Mucosa of gallbladder (tissue), 1 donor: ENCODE results near the gene ZSCAN2. TPM values are rescaled to one million over a fixed set of nuclear protein-coding genes. Genes with fewer than 3 reads are reported as not detected.
"Not testable (repeated sequence)": the region's sequence is repeated elsewhere in the genome, so short reads cannot be mapped to it uniquely, and the experiment has no call there.

Source experiments
- DNase-seq: peaks from one replicate; pipeline ENCODE4 v3.0.0-alpha.2; 2020; ENCODE audit warnings: low spot score
- total RNA-seq: library from RNA; stranded (reverse); gene quantifications from one replicate; pipeline ENCODE4 v1.2.1, GENCODE V29; 2021
- donor health status: DM: no; HTN: no; CAD: no.

ZSCAN2 gene
- 15.3 TPM for total RNA-seq

- peak; percentile 96 for DNase-seq
These were observed at the start of gene ZSCAN2 for GRCh38 chr15:84600687-84601554. ZSCAN2 (plus strand) TSS chr15:84601009; CDS start chr15:84603928, 2,919 bp downstream.

GRCh38 chr15:84551624-84552023 lies 49.2 kb upstream of the ZSCAN2 start:
- not testable (repeated sequence) for DNase-seq

- DNase-seq, result no peak
These were observed 47.9 kb upstream of the ZSCAN2 start for GRCh38 chr15:84552896-84553295.

GRCh38 chr15:84556690-84557089 lies 44.1 kb upstream of the ZSCAN2 start:
- DNase-seq, result not testable (repeated sequence)

GRCh38 chr15:84568021-84568420 lies 32.8 kb upstream of the ZSCAN2 start:
- not testable (repeated sequence) for DNase-seq

- peak; percentile 36 for DNase-seq
These were observed 30.6 kb upstream of the ZSCAN2 start for GRCh38 chr15:84570164-84570735.

- no peak for DNase-seq
These were observed 28.6 kb upstream of the ZSCAN2 start for GRCh38 chr15:84572231-84572630.

GRCh38 chr15:84575493-84575892 lies 25.3 kb upstream of the ZSCAN2 start:
- DNase-seq, result no peak

GRCh38 chr15:84577891-84578290 lies 22.9 kb upstream of the ZSCAN2 start:
- not testable (repeated sequence) for DNase-seq

- DNase-seq, result peak; percentile 69
These were observed 21.5 kb upstream of the ZSCAN2 start for GRCh38 chr15:84579261-84579721.

- DNase-seq, result not testable (repeated sequence)
These were observed 19.0 kb upstream of the ZSCAN2 start for GRCh38 chr15:84581676-84582428.

GRCh38 chr15:84582583-84583157 lies 18.1 kb upstream of the ZSCAN2 start:
- DNase-seq, result no peak

GRCh38 chr15:84583921-84584320 lies 16.9 kb upstream of the ZSCAN2 start:
- DNase-seq, result not testable (repeated sequence)

GRCh38 chr15:84586696-84587095 lies 14.1 kb upstream of the ZSCAN2 start:
- no peak for DNase-seq

- DNase-seq, result peak; percentile 84
These were observed 12.5 kb upstream of the ZSCAN2 start for GRCh38 chr15:84588053-84588874.

GRCh38 chr15:84590406-84590805 lies 10.4 kb upstream of the ZSCAN2 start:
- no peak for DNase-seq

GRCh38 chr15:84591815-84592214 lies 9.0 kb upstream of the ZSCAN2 start:
- DNase-seq, result no peak

- no peak for DNase-seq
These were observed 6.1 kb upstream of the ZSCAN2 start for GRCh38 chr15:84594617-84595290.

- no peak for DNase-seq
These were observed 5.1 kb upstream of the ZSCAN2 start for GRCh38 chr15:84595660-84596059.

GRCh38 chr15:84597296-84597695 lies 3.5 kb upstream of the ZSCAN2 start:
- no peak for DNase-seq
